Right kidney (tissue), 1 donor: Measurements from ENCODE around the gene MED29.
"Not testable (repeated sequence)": the region's sequence is repeated elsewhere in the genome, so short reads cannot be mapped to it uniquely, and the experiment has no call there.

Source experiments
- DNase-seq: peaks from one replicate; pipeline ENCODE4 v3.0.0-alpha.2; 2016

Gene MED29

DNA sequence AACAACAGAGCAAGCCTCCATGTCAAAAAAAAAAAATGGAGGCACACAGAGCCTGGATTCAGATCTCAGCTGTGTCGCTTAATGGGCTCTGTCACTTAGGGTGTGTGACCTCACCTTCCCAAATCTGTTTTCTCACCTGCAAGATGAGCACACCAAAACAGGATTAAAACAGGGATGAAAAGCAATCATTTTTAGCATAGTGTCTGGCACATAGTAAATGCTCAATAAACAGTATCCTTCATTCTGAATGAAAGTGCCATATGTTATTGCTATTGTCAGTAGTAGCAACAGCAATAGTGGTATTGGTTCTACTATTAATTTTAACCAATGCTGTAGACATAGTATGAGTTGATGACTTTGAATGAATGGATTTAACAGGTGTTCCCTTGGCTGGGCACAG lies 25.6 kb upstream of the MED29 start:
- DNase-seq: no peak

DNA sequence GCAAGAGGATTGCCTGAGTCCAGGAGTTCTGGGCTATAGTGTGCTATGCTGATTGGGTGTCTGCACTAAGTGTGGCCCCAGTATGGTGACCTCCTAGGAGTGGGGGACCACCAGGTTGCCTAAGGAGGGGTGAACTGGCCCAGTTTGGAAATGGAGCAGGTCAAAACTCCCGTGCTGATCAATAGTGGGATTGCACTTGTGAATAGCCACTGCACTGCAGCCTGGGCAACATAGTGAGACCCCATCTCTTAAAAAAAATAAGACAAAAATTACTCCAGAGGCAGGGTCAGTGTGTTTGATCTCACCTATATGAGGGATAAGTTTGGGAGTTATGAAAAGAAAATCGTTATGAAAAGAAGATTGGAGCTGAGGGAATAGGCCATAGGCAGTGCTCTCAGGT lies 22.0 kb upstream of the MED29 start:
- DNase-seq: no peak

DNA sequence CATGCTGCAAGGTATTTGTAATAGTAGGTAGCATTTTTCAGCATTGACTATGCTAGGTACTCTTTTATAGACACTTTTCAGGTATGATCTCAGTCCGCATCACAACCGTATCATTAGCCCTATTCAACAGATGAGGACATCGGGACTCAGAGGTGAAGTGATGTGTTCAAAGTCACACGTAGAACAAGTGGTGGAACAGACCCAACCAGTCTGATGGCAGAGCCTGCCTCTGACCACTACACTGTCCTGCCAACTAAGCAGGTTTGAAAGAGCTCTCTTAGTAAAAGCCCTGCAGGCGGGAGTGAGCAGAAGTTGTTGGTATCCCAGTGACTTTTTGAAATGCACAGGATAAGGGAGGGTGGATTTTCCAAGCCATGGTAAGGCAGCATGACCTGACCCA lies 20.4 kb upstream of the MED29 start:
- no peak for DNase-seq

DNA sequence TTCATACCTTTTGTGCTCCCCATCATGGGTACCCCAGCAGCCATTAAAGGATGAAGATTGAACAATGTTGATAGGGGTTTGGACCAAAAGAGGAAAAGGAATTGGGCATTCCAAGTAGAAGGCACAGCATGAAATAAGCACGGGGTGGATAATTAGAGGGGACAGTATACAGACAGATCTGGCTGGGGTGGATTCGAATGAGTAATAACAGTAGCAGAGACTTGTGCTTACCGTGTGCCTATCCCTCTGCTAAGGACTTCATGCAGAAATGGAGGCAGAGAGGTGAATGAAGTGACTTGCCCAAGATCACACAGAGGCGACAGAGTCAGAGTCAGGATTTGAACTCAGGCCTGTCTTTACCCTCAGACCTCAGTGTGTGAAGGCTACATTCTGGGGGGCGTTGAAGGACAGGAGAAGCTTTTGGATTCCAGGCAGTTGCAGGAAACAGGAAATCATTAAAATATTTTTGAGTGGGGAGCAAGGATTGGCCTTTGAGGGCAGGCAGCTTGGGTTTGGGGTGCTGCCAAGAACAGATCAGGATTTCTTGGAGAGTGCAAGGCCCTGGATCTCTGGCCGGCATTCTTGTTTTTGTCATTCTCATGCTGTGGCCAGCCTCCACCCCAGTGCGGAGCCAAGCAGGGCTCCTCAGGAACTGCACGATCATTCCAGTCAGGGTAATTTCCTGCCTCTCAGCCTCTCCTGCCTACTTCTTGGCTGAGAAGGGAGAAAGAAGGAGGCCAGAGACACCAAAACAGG lies 19.0 kb upstream of the MED29 start:
- no peak for DNase-seq

- no peak for DNase-seq
Measured at GRCh38 chr19:39372941-39373340, 18.2 kb upstream of the MED29 start.

GRCh38 chr19:39375929-39376328 lies 15.2 kb upstream of the MED29 start:
- no peak for DNase-seq

DNA sequence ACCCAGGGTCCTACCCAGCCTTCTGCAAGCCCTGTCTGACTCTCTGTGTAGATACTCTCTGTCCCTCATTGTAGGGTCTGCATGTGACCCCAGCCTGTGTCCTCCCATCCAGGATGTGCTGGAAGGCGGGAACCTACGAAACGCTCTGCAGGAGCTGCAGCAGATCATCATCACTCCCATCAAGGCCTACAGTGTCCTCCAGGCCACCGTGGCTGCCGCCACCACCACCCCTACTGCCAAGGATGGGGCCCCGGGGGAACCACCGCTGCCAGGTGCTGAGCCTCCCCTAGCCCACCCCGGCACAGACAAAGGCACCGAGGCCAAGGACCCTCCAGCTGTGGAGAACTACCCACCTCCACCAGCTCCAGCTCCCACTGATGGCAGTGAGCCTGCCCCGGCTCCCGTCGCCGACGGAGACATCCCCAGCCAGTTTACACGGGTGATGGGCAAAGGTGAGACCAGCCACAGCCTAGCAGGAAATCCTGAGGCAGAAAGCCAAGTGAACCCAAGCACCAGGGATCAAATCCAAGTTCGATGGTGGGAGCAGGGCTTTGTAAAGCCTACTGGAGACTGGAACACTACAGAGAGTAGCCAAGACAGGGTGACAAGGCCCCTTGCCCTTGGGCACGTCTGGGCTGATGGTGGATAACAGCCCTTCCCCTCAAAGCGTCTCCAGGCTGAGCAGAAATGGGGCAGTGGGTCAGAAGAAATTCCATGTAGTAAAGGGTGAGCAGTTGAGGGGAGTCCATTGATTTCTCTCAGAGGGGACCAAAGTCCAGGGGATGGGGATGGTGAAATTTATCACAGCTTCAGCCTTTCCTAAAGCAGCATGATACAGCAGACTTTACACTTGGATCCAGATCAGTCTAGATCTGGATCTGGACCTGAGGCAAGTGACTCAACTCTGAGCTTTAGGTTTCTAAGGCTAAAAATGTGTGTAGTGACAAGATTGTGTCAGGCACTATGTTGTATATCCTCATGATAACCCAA lies 13.5 kb upstream of the MED29 start:
- no peak for DNase-seq

GRCh38 chr19:39379366-39379765 lies 11.8 kb upstream of the MED29 start:
- not testable (repeated sequence) for DNase-seq

GRCh38 chr19:39379865-39380396 lies 11.2 kb upstream of the MED29 start:
- no peak for DNase-seq

DNA sequence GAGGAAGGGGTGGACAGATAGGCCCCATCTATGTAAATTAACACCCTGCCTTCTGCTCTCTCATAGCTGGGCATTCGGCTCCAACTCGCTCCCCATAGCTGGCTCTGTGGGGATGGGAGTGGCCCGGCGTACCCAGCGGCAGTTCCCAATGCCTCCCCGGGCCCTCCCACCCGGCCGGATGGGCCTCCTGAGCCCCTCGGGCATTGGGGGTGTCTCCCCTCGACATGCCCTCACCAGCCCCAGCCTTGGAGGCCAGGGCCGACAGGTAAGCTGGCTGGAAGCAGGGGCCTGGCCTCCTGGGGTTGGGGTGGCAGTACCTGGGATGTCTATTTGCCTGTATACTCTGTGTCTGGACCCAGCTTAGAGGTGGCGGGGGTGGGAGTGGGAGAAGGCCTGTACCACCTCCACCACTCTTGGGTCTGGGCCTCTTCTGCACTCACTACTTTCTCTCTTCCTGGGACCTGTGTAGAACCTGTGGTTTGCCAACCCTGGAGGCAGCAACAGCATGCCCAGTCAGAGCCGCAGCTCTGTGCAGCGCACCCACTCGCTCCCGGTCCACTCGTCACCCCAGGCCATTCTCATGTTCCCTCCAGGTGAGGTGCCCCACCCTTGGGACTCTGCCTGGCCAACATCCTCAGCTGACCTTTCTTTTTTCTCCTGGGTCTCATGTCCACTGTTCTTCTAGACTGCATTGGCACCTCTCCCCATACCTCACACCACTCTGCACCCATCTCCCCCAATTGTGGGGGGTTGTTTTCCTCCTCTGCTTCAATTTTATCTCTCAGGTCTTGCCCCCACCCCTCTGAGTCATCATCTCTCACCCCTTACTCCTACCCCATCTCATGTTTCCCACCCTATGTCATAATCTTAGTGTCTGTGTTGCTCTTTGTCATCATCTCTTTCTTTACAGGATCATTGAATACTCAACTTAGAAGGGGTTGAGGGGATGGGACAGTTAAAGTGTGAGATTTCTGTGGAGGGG lies 10.4 kb upstream of the MED29 start:
- DNase-seq: no peak

- no peak for DNase-seq
Measured at GRCh38 chr19:39381910-39382611, 9.1 kb upstream of the MED29 start.

DNA sequence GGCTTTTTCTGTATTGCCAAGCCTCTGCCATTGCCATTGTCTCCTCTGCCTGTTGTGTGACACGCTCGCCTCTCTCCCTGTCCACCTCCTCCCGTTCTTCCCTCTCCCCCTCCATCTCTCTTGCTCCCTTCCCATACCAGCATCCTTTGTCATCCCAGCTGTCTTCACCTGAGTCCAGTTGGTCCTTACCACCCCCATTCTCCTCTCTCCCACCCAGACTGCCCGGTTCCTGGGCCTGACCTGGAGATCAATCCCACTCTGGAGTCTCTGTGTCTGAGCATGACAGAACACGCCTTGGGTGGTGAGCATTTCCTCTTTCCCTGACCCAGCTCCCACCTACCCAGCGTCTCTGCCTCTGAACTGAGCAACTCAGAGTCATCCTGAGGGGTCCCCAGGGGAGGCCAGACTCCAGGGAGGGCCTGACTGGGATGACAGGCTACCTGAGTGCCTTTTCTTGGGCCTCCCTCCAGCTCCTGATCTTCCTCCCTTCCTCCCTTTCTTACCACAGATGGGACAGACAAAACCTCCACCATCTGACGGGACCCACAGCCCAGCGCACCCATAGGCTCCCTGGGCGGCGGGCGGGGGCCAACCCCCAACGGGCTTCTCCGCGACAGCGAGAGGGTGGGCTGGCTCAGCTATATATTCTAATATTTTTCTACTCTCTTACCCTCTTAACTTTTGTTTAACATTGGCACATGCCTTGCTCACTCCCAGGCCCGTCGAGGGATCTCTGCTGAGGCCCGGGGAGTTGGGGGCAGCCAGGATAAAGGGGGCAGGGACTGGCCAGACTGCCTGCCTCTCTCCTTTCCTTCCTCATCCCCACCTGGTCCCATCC lies 8.0 kb upstream of the MED29 start:
- no peak for DNase-seq

DNA sequence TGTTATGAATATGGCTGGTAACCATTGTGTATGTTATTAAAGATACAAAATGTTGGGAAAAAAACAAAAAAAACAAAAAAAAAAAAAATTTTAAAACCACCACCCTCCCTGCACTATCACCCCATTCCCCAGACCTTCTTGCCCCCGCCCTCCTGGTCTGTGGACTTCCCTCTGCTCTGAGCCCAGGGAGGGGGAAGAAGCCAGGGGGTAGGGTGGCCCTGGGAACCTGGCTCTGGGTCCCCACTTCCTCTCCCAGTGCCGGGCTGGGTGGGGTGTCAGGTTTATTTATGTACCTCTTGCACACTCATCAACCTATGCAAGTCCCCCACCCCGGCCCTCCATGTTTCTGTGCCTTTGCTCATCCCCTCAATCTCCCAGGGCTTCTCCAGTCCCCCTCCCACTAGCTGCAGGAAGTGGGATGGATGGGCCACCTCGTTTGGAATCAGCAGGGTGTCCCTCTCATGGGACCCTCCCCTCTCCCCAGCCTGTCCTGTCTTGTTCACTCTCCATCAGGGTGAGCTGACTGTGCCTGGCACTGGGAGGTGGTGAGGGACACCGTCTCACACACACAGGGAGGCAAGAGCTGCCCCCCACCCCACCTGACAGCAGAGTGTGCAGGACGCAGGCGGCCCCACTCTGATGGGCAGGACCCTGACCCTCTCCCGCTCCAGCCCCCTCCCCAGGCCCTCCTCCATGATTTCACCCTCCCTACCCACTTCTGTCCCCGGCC lies 6.2 kb upstream of the MED29 start:
- no peak for DNase-seq

DNA sequence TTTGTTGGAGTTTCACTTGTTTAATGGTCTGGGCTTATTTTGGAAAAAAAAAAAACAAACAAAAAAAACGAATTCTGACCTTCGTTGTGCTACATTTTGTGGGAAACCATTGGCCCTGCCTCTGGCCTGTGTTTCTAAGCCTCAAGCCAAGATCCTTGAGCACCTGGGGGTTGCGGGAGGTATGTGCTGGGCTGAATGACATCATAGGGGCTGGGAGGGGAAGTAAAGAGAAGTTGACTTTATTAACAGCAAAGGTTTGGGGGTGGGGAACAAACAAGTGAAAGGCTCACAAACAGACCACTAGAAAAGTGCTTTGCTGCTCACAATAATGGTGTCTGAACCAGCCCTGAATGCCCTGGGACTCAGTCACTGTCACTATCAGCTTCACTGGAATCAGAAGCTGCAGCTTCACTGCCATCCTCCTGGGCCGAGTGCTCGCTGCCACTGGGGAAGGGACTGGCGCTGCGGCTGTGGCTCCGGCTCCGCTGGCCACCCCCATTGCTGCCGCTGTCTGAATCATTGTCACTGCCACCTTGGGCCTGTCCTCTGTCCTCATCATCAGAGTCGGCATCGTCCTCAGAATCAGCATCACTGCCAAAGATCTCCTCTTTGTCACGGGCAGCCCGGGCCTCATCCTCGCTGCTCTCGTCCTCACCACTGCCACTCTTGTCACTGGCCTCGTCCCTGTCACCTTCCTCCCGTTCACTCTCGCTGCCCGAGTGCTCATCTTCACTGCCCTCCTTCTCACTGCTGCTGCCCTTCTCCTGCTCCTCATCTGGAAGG lies 5.4 kb upstream of the MED29 start:
- no peak for DNase-seq

DNA sequence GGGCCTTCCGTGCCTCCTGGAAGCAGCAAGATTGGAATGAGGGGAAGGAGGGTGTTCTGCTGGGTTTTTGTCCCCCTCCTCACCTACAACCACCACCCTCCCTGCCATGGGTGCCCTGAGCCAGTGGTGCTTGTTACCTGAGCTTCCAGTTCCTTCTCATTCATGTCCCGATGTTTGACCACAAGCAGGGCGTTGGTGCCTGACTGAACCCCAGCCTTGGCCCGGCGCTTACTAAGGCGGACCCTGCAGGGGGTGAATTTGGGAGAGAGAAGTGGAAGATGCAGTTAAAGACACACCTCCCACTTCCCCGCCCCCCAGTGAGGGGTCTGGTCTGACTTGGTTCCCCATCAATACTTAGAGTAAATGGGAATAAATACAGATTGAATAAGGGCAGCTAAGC lies 4.6 kb upstream of the MED29 start:
- no peak for DNase-seq

GRCh38 chr19:39388657-39389056 lies 2.5 kb upstream of the MED29 start:
- DNase-seq: no peak

DNA sequence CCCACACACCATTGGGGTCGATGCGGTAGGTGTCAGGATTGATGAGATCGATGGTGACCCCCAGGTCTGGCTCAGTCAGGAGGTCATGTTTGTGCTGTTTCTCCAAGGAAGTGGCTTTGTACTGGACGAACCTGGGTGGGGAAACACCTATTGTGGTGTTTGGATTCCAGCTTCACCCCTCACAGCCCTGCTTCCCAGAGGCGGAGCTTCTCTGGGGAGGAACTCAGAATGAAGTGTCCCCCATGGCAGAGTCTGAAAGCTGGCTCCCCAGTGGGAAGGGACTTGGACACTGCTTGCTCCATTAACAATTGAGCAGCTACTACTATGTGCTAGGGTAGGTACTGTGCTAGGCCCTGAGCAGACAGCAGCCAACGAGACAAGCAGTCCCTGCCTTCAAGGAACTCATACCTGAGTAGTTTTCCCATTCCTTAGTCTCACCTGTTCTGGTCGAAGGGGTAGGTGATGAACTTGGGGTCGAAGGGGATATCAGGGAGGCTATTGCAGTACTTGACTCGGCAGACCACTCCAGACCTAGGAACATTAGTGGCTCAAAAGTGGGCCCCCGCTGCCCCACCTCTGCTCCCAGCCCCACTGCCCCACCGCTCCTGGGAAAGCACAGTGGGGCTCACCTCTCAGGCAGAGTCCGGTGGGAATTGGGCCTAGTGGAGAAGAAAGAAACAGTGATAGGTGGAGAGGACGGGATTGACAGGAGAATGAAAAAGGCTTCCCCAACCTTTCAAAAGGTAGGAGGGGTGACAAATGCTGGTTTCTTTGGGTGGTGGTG lies 1.4 kb upstream of the MED29 start:
- no peak for DNase-seq

DNA sequence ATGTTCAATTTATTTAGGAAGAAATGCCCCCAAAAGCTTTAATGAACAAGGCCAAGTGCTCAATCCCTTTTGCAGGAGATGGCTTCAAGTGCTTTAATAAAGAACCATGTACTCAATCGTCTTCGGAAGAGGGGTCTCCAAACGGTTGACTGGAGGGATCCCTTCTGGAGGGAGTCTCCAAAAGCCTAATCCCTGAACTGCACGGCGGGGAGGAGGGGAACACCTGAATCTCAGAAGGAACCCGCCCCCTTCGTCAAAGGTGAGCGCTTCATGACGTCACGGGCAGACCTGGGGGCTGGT lies 777 bp upstream of the MED29 start:
- no peak for DNase-seq
